Neuronal stem cell (in vitro differentiated cells): ENCODE measurements around the gene RNF222.

Source experiments
- DNase-seq: peaks from one replicate; pipeline ENCODE4 v3.0.0-alpha.2; 2013; ENCODE audit warnings: low spot score
- H2AFZ ChIP-seq: one replicate; pipeline ENCODE4 v1.6.1; 2013; ENCODE audit warnings: mild to moderate bottlenecking, low read length, inconsistent platforms
- H2AK5ac ChIP-seq: 2 replicates; pipeline ENCODE4 v1.6.1; 2013; ENCODE audit warnings: low read depth, mild to moderate bottlenecking, inconsistent platforms, low read length, moderate library complexity, mixed read lengths
- H2BK120ac ChIP-seq: 2 replicates; pipeline ENCODE4 v1.6.1; 2013; ENCODE audit warnings: low read depth, mild to moderate bottlenecking, inconsistent platforms, low read length, moderate library complexity, mixed read lengths
- H2BK12ac ChIP-seq: one replicate; pipeline ENCODE4 v1.6.1; 2013; ENCODE audit warnings: low read length, inconsistent platforms
- H2BK15ac ChIP-seq: 2 replicates; pipeline ENCODE4 v1.6.1; 2013; ENCODE audit warnings: mild to moderate bottlenecking, low read length, inconsistent platforms, mixed read lengths
- H2BK5ac ChIP-seq: one replicate; pipeline ENCODE4 v1.6.1; 2013; ENCODE audit warnings: inconsistent platforms, mild to moderate bottlenecking, low read length, moderate library complexity
- H3K14ac ChIP-seq: one replicate; pipeline ENCODE4 v1.6.1; 2013; ENCODE audit warnings: low read length, inconsistent platforms
- H3K18ac ChIP-seq: 2 replicates; pipeline ENCODE4 v1.6.1; 2013; ENCODE audit warnings: low read length, inconsistent platforms
- H3K23ac ChIP-seq: 2 replicates; pipeline ENCODE4 v1.6.1; 2013; ENCODE audit warnings: low read depth, mild to moderate bottlenecking, mixed read lengths, low read length, inconsistent platforms; ENCODE audit not compliant: poor library complexity
- H3K27ac ChIP-seq: replicated peaks from 3 replicates; pipeline ENCODE4 v1.5.1; 2013; ENCODE audit warnings: low read length, inconsistent platforms
- H3K27me3 ChIP-seq, 3 experiments: 2 replicates each; pipeline ENCODE4 v1.6.1; 2013; ENCODE audit warnings: low read length in 3 of 3, mild to moderate bottlenecking in 2 of 3, inconsistent platforms in 1 of 3, low read depth in 1 of 3, mixed read lengths in 1 of 3, moderate library complexity in 1 of 3; ENCODE audit not compliant: control insufficient read depth in 3 of 3, insufficient read depth in 3 of 3
- H3K36me3 ChIP-seq, 2 donors: replicated peaks in 1 of 2; 2 replicates each; pipeline ENCODE4 v1.6.1; 2013; ENCODE audit warnings: low read length in 2 of 2; ENCODE audit not compliant: control insufficient read depth in 2 of 2, insufficient read depth in 2 of 2
- H3K4ac ChIP-seq: 2 replicates; pipeline ENCODE4 v1.6.1; 2013; ENCODE audit warnings: inconsistent platforms, mild to moderate bottlenecking, low read length, moderate library complexity
- H3K4me1 ChIP-seq, 2 donors: 1 replicate in 1 of 2; 2 replicates in 1 of 2; pipeline ENCODE4 v1.6.1; 2013; ENCODE audit warnings: low read length in 2 of 2, low read depth in 1 of 2; ENCODE audit not compliant: control insufficient read depth in 2 of 2, insufficient read depth in 1 of 2
- H3K4me2 ChIP-seq: one replicate; pipeline ENCODE4 v1.6.1; 2013; ENCODE audit warnings: mild to moderate bottlenecking, low read length, inconsistent platforms; ENCODE audit not compliant: insufficient read depth, poor library complexity, severe bottlenecking
- H3K4me3 ChIP-seq, 2 donors: 2 replicates each; pipeline ENCODE4 v1.5.1; 2013; ENCODE audit warnings: low read length in 2 of 2, mild to moderate bottlenecking in 2 of 2, inconsistent platforms in 1 of 2, moderate library complexity in 1 of 2
- H3K79me1 ChIP-seq: one replicate; pipeline ENCODE4 v1.6.1; 2013; ENCODE audit warnings: low read depth, mild to moderate bottlenecking, inconsistent platforms, low read length, moderate library complexity
- H3K9ac ChIP-seq: one replicate; pipeline ENCODE4 v1.6.1; 2013; ENCODE audit warnings: mild to moderate bottlenecking, low read depth, low read length, inconsistent platforms; ENCODE audit not compliant: poor library complexity
- H3K9me3 ChIP-seq, 2 donors: replicated peaks in 1 of 2; 2 replicates each; pipeline versions ENCODE3 to v1.6.1; 2013; ENCODE audit warnings: low read length in 2 of 2, mild to moderate bottlenecking in 2 of 2, inconsistent platforms in 1 of 2, low read depth in 1 of 2, mixed read lengths in 1 of 2, moderate library complexity in 1 of 2; ENCODE audit not compliant: control insufficient read depth in 2 of 2, insufficient read depth in 1 of 2
- H4K8ac ChIP-seq: one replicate; pipeline ENCODE4 v1.6.1; 2013; ENCODE audit warnings: low read depth, mild to moderate bottlenecking, inconsistent platforms, low read length, moderate library complexity
- H4K91ac ChIP-seq: one replicate; pipeline ENCODE4 v1.6.1; 2013; ENCODE audit warnings: low read length, low read depth, mild to moderate bottlenecking, inconsistent platforms; ENCODE audit not compliant: poor library complexity
- WGBS, 2 donors: extraction: QIAGEN DNeasy Blood & Tissue Kit; methylation state at CpG; one replicate each; pipeline ENCODE4 v1.1.7; 2013; ENCODE audit warnings: missing lambda C conversion rate in 2 of 2, mixed read lengths in 1 of 2; ENCODE audit not compliant: insufficient read length in 2 of 2, insufficient replicate concordance in 1 of 2; ENCODE audit errors: extremely low coverage in 2 of 2; 5-methylcytosine and 5-hydroxymethylcytosine counted together

Gene RNF222

GRCh38 chr17:8392674-8393469 is 4.8 kb downstream of the RNF222 start:
- H2BK15ac ChIP-seq, result no peak overlapping the region
- H4K8ac ChIP-seq, result no peak overlapping the region
- no peaks in the 10 kb centered on the region for H3K9me3 ChIP-seq
- H3K27me3 ChIP-seq, result peaks cover 0 to 20% (median 0%) of the 10 kb centered on the region in 3 experiments
- peak overlapping the region; percentile 50 for H3K14ac ChIP-seq
- H2BK120ac ChIP-seq, result no peak overlapping the region
- H3K4me3 ChIP-seq, result peak overlapping the region in 1 of 2 donors; percentile 13
- H3K27ac ChIP-seq, result no peak overlapping the region
- peak overlapping the region; percentile 3 for H3K4me2 ChIP-seq
- no peak overlapping the region for H4K91ac ChIP-seq
- H2BK12ac ChIP-seq, result no peak overlapping the region
- H2AFZ ChIP-seq, result no peak overlapping the region
- peak overlapping the region; percentile 59 for H3K18ac ChIP-seq
- peak overlapping the region; percentile 22 for H2AK5ac ChIP-seq
- H3K4ac ChIP-seq, result no peak overlapping the region
- WGBS, 2 donors, result no CpG with 5 or more reads among the region's 46 CpGs
- H3K9ac ChIP-seq, result peak overlapping the region; percentile 39
- peak overlapping the region; percentile 48 for H2BK5ac ChIP-seq
- no peaks in the 10 kb centered on the region for H3K79me1 ChIP-seq
- no peak for DNase-seq
- no peaks in the 10 kb centered on the region for H3K36me3 ChIP-seq
- H3K4me1 ChIP-seq, result no peaks in the 10 kb centered on the region
- peak overlapping the region; percentile 62 for H3K23ac ChIP-seq

- Histone ChIP-seq H3K23ac (peak overlapping the region; percentile 62), H3K18ac (peak overlapping the region; percentile 59), H3K4me3 (no peak overlapping the region)
These were observed 5.4 kb downstream of the RNF222 start for GRCh38 chr17:8392274-8392673.

GRCh38 chr17:8391711-8392110 is 5.9 kb downstream of the RNF222 start:
- Histone ChIP-seq H3K27ac (no peak overlapping the region), H3K9me3 (no peaks in the 10 kb centered on the region), H2BK5ac (peak overlapping the region; percentile 48), H3K4ac (no peak overlapping the region), H3K18ac (peak overlapping the region; percentile 72), H3K4me3 (no peak overlapping the region), H3K9ac (no peak overlapping the region), H2BK120ac (no peak overlapping the region), H3K4me2 (no peak overlapping the region), H2AFZ (no peak overlapping the region), H3K36me3 (no peaks in the 10 kb centered on the region), H2BK12ac (no peak overlapping the region), H2BK15ac (no peak overlapping the region), H3K4me1 (no peaks in the 10 kb centered on the region), H3K79me1 (no peaks in the 10 kb centered on the region), H3K14ac (no peak overlapping the region), H3K23ac (peak overlapping the region; percentile 62), H4K8ac (peak overlapping the region; percentile 59), H2AK5ac (no peak overlapping the region), H3K27me3 (peaks cover 0 to 15% (median 0%) of the 10 kb centered on the region in 3 experiments), H4K91ac (no peak overlapping the region)
- no peak for DNase-seq
- WGBS, 2 donors, result no CpG with 5 or more reads among the region's 9 CpGs

More at GRCh38 chr17:8392274-8392673, 5.4 kb downstream of the RNF222 start:
- H3K79me1 ChIP-seq, result no peaks in the 10 kb centered on the region
- H4K91ac ChIP-seq, result no peak overlapping the region
- no peaks in the 10 kb centered on the region for H3K9me3 ChIP-seq
- H4K8ac ChIP-seq, result no peak overlapping the region
- H3K9ac ChIP-seq, result no peak overlapping the region
- H2AFZ ChIP-seq, result no peak overlapping the region
- H3K36me3 ChIP-seq, result no peaks in the 10 kb centered on the region
- H3K14ac ChIP-seq, result peak overlapping the region; percentile 10
- H2BK5ac ChIP-seq, result peak overlapping the region; percentile 48
- H3K27me3 ChIP-seq, result peaks cover 0 to 15% (median 0%) of the 10 kb centered on the region in 3 experiments
- no peak overlapping the region for H2AK5ac ChIP-seq
- no peak for DNase-seq
- H2BK120ac ChIP-seq, result no peak overlapping the region
- H3K4ac ChIP-seq, result no peak overlapping the region
- no CpG with 5 or more reads among the region's 18 CpGs for WGBS, 2 donors
- no peaks in the 10 kb centered on the region for H3K4me1 ChIP-seq
- H2BK15ac ChIP-seq, result no peak overlapping the region
- H3K4me2 ChIP-seq, result no peak overlapping the region
- no peak overlapping the region for H2BK12ac ChIP-seq
- H3K27ac ChIP-seq, result no peak overlapping the region

GRCh38 chr17:8387914-8388651 is 9.5 kb downstream of the RNF222 start:
- H3K27ac ChIP-seq, result no peak overlapping the region
- no peaks in the 10 kb centered on the region for H3K27me3 ChIP-seq
- no peak for DNase-seq
- H3K18ac ChIP-seq, result no peak overlapping the region
- no peak overlapping the region for H4K91ac ChIP-seq
- H2BK15ac ChIP-seq, result no peak overlapping the region
- H3K23ac ChIP-seq, result no peak overlapping the region
- H2BK120ac ChIP-seq, result no peak overlapping the region
- H4K8ac ChIP-seq, result no peak overlapping the region
- no peaks in the 10 kb centered on the region for H3K36me3 ChIP-seq
- H2AK5ac ChIP-seq, result no peak overlapping the region
- H3K4me2 ChIP-seq, result no peak overlapping the region
- H3K79me1 ChIP-seq, result no peaks in the 10 kb centered on the region
- H2BK5ac ChIP-seq, result no peak overlapping the region
- no CpG with 5 or more reads among the region's 7 CpGs for WGBS, 2 donors
- H3K4ac ChIP-seq, result no peak overlapping the region
- no peak overlapping the region for H2AFZ ChIP-seq
- no peaks in the 10 kb centered on the region for H3K9me3 ChIP-seq
- H3K4me1 ChIP-seq, result no peaks in the 10 kb centered on the region
- peak overlapping the region in 1 of 2 donors; percentile 34 for H3K4me3 ChIP-seq
- H3K9ac ChIP-seq, result no peak overlapping the region
- no peak overlapping the region for H2BK12ac ChIP-seq
- H3K14ac ChIP-seq, result no peak overlapping the region
